Mesothelial cell of epicardium (in vitro differentiated cells): ENCODE results near the gene IKBIP. TPM values are rescaled to one million over a fixed set of nuclear protein-coding genes. Genes with fewer than 3 reads are reported as not detected.

Experiments used
- DNase-seq, 2 experiments: peaks; one replicate each; pipeline ENCODE4 v3.0.0; 2021; ENCODE audit warnings: low spot score in 2 of 2; ENCODE audit not compliant: unreplicated experiment in 2 of 2
- H3K27ac Mint-ChIP-seq: 2 replicates; pipeline ENCODE4 v1.8.0; 2021; ENCODE audit warnings: mixed read lengths
- H3K27me3 Mint-ChIP-seq: 2 replicates; pipeline ENCODE4 v1.8.0; 2021; ENCODE audit warnings: low read depth, mixed read lengths
- H3K36me3 Mint-ChIP-seq: 2 replicates; pipeline ENCODE4 v1.8.0; 2021; ENCODE audit warnings: mixed read lengths
- H3K4me1 Mint-ChIP-seq: 2 replicates; pipeline ENCODE4 v1.8.0; 2021; ENCODE audit warnings: mixed read lengths
- H3K4me3 Mint-ChIP-seq: 2 replicates; pipeline ENCODE4 v1.8.0; 2021; ENCODE audit warnings: mild to moderate bottlenecking, moderate library complexity, mixed read lengths
- H3K9me3 Mint-ChIP-seq: 2 replicates; pipeline ENCODE4 v1.8.0; 2021; ENCODE audit warnings: mixed read lengths
- total RNA-seq: library from RNA; stranded (reverse); gene quantifications from 3 replicates; pipeline ENCODE4 v1.2.1, GENCODE V29; 2021
- TF ChIP-seq, protein P1 (sequence below): fragments of 200-600 bp; sonication (generic); IDR thresholded peaks from one replicate; pipeline ENCODE4 v1.5.0; 2021; ENCODE audit warnings: antibody characterized with exemption; ENCODE audit not compliant: unreplicated experiment

Gene IKBIP
- total RNA-seq, 1 donor from 2014 or later = 21.0 TPM

DNA sequence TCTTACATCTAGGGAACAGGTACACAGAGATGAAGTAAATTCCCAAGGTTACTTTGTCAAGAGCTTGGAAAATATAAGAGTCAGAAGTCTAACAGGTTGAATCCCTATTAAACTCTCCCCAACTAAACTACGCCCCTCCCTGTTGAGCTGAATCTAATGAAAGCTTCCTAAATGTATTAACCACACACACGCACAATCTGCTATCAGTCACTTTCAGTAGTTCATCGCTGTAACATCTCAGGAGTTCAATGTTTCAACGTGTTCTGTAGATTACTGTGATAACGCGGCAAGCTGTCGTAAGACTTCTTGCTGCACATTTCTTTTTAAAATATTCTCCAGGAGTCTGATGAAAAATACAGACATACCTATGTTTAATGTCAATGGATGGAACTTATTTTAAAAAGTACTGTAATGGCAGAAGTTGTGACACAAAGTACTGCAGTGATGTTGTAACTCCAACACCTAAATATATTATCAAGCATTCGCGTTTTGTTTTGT, 51.7 kb downstream of the IKBIP start:
- H3K4me3 Mint-ChIP-seq = peak overlapping the region; percentile 92
- peak overlapping the region; percentile 98 for H3K27ac Mint-ChIP-seq
- DNase-seq = no peak
- H3K36me3 Mint-ChIP-seq = peaks cover 3% of the 10 kb centered on the region
- peaks cover 18% of the 10 kb centered on the region for H3K4me1 Mint-ChIP-seq
- TF ChIP-seq, protein P1, sequence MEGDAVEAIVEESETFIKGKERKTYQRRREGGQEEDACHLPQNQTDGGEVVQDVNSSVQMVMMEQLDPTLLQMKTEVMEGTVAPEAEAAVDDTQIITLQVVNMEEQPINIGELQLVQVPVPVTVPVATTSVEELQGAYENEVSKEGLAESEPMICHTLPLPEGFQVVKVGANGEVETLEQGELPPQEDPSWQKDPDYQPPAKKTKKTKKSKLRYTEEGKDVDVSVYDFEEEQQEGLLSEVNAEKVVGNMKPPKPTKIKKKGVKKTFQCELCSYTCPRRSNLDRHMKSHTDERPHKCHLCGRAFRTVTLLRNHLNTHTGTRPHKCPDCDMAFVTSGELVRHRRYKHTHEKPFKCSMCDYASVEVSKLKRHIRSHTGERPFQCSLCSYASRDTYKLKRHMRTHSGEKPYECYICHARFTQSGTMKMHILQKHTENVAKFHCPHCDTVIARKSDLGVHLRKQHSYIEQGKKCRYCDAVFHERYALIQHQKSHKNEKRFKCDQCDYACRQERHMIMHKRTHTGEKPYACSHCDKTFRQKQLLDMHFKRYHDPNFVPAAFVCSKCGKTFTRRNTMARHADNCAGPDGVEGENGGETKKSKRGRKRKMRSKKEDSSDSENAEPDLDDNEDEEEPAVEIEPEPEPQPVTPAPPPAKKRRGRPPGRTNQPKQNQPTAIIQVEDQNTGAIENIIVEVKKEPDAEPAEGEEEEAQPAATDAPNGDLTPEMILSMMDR = no peak
- H3K9me3 Mint-ChIP-seq = no peaks in the 10 kb centered on the region
- H3K27me3 Mint-ChIP-seq = no peaks in the 10 kb centered on the region

DNA sequence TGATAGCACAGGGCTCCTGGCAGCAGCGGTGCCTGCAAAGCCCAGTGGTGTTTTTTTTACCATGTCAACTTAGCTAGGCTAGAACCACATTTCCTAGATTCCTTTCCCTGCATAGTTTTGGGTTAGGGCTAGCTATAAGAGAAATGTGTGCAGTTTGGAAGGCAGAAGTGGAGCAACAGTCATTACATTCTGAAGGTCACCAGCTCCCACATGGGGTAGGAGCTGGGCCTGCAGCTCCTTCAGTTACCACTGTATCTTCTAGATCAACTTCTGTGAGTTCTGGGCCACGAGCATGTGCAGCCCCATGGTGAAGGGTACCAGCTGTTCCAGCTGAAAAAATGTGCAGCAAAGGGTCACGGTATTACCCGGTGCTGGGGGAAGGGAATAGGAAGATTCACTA, 53.4 kb downstream of the IKBIP start:
- peak overlapping the region; percentile 68 for H3K27ac Mint-ChIP-seq
- DNase-seq = no peak
- H3K4me1 Mint-ChIP-seq = peaks cover 16% of the 10 kb centered on the region
- TF ChIP-seq, protein P1 = no peak
- H3K27me3 Mint-ChIP-seq = no peaks in the 10 kb centered on the region
- no peaks in the 10 kb centered on the region for H3K9me3 Mint-ChIP-seq
- H3K36me3 Mint-ChIP-seq = no peaks in the 10 kb centered on the region
- peak overlapping the region; percentile 18 for H3K4me3 Mint-ChIP-seq

DNA sequence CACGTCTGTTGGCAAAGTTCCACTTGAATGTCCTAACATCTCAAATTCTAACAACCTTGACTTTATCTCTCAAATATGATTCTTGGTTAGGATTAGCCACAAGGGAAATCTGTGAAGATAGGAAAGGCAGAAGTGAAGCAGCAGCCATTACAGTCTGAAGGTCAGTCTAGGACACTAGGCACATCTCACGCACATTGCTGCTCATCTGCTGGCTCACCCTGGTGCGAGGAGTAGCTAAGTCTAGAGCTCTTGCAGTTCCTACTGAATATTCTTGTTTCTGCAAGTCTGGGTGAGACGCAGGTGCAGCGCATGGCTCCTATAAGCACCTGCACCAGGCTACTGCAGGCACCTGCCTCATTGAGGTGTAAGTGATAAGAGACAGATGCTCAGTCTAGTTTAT, 57.5 kb downstream of the IKBIP start:
- TF ChIP-seq, protein P1 = no peak

DNA sequence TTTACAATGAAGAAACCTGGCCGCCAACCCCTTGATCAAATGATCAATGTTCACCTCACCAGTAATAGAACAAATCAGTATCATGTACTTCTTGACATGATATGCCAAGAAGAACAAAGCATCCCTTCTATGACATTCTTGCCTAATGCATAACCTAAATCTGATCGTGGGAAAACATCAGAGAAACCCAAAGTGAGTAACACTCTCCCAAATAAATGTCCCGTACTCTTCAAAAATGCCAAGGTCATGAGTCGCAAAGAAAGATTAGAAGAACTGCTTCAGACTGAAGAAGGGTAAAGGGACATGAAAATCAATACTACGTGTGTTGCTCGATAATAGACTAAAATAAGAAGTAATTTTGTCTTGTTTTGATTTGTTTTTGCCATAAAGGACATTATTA, 62.5 kb downstream of the IKBIP start:
- no peak for DNase-seq
- Mint-ChIP-seq H3K36me3 (no peaks in the 10 kb centered on the region), H3K4me3 (no peak overlapping the region), H3K27ac (no peak overlapping the region), H3K9me3 (no peaks in the 10 kb centered on the region), H3K4me1 (no peaks in the 10 kb centered on the region), H3K27me3 (no peaks in the 10 kb centered on the region)
- TF ChIP-seq, protein P1 = no peak

More for the DNA sequence above, 57.5 kb downstream of the IKBIP start:
- Mint-ChIP-seq H3K27ac (no peak overlapping the region), H3K4me1 (no peaks in the 10 kb centered on the region), H3K27me3 (no peaks in the 10 kb centered on the region), H3K9me3 (no peaks in the 10 kb centered on the region), H3K4me3 (no peak overlapping the region), H3K36me3 (no peaks in the 10 kb centered on the region)
- DNase-seq = no peak

DNA sequence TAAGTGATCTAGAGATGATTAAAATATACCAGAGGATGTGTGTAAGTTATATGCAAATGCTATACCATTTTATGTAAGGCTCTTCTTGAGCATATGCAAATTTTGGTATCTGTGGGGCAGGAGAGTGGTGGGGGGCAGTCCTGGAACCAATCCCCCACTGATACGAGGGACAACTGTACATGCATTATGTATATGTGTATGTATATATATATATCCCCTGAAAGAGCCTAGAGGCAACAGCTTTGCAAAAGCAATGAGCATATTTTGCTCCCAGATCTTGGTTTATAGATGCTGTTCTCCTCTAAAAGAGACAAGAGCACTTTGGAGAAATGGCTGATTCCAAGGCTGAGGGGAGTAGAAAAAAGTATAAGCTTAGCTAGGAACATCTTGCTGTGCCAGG, 63.5 kb downstream of the IKBIP start:
- no peak overlapping the region for H3K4me3 Mint-ChIP-seq
- H3K4me1 Mint-ChIP-seq = no peaks in the 10 kb centered on the region
- H3K27ac Mint-ChIP-seq = no peak overlapping the region
- no peaks in the 10 kb centered on the region for H3K27me3 Mint-ChIP-seq
- peaks cover 4% of the 10 kb centered on the region for H3K9me3 Mint-ChIP-seq
- TF ChIP-seq, protein P1 = no peak
- DNase-seq = no peak
- H3K36me3 Mint-ChIP-seq = no peaks in the 10 kb centered on the region

DNA sequence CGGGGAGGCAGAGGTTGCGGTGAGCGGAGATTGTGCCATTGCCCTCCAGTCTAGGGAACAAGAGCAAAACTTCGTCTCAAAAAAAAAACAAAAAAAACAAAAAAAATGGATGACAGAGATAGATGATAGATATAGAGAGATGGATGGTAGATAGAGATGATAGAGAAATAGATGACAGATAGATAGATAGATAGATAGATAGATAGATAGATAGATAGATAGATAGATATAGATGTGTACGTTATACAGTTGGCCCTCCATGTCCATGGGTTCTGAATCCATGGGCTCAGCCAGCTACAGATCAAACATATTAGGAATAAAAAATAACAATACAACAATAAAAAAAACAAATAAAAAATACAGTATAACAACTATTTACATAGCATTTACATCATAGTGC, 63.9 kb downstream of the IKBIP start:
- H3K9me3 Mint-ChIP-seq = peaks cover 4% of the 10 kb centered on the region
- H3K27me3 Mint-ChIP-seq = no peaks in the 10 kb centered on the region
- TF ChIP-seq, protein P1 = no peak
- no peak overlapping the region for H3K4me3 Mint-ChIP-seq
- H3K36me3 Mint-ChIP-seq = no peaks in the 10 kb centered on the region
- no peak for DNase-seq
- H3K4me1 Mint-ChIP-seq = no peaks in the 10 kb centered on the region
- no peak overlapping the region for H3K27ac Mint-ChIP-seq
